DOHH2 (cell line): ENCODE results near the gene METRN.
A peak's percentile ranks its signal among the peaks of the same experiment; 100 is the strongest.

Experiments
- H3F3A ChIP-seq: fragments of 200-600 bp; sonication (generic), shearing (Covaris generic); 2 replicates; pipeline ENCODE4 v1.6.0; 2016; ENCODE audit warnings: antibody characterized with exemption, mild to moderate bottlenecking; ENCODE audit not compliant: control insufficient read depth, insufficient read depth
- H3K27ac ChIP-seq: fragments of 200-600 bp; sonication (generic); 2 replicates; pipeline ENCODE4 v1.5.1; 2014; ENCODE audit warnings: low read depth, mild to moderate bottlenecking, low read length, moderate library complexity
- H3K27me3 ChIP-seq: fragments of 200-600 bp; sonication (generic); 2 replicates; pipeline ENCODE4 v1.6.1; 2014; ENCODE audit warnings: mild to moderate bottlenecking, low read length, mixed read lengths; ENCODE audit not compliant: control insufficient read depth
- H3K36me3 ChIP-seq: fragments of 200-600 bp; sonication (generic); 2 replicates; pipeline ENCODE4 v1.6.1; 2014; ENCODE audit warnings: mild to moderate bottlenecking, low read length, moderate library complexity, mixed read lengths; ENCODE audit not compliant: control insufficient read depth
- H3K4me1 ChIP-seq: fragments of 200-600 bp; sonication (generic); 2 replicates; pipeline ENCODE4 v1.6.1; 2014; ENCODE audit warnings: mild to moderate bottlenecking, low read length, mixed read lengths; ENCODE audit not compliant: control insufficient read depth
- H3K4me2 ChIP-seq: fragments of 200-600 bp; sonication (generic); 2 replicates; pipeline ENCODE4 v1.6.0; 2014; ENCODE audit warnings: mild to moderate bottlenecking, low read length, moderate library complexity
- H3K4me3 ChIP-seq: fragments of 200-600 bp; sonication (generic); 2 replicates; pipeline ENCODE4 v1.5.1; 2014; ENCODE audit warnings: mild to moderate bottlenecking, low read length, mixed read lengths
- H3K79me2 ChIP-seq: fragments of 200-600 bp; sonication (generic); 2 replicates; pipeline ENCODE4 v1.6.1; 2014; ENCODE audit warnings: mild to moderate bottlenecking, low read length, mixed read lengths; ENCODE audit not compliant: control insufficient read depth
- H3K9me2 ChIP-seq: fragments of 200-600 bp; sonication (generic); replicated peaks from 2 replicates; pipeline ENCODE4 v1.6.1; 2014; ENCODE audit warnings: mild to moderate bottlenecking, low read length, mixed read lengths; ENCODE audit not compliant: control insufficient read depth
- H3K9me3 ChIP-seq: fragments of 200-600 bp; sonication (generic); 2 replicates; pipeline ENCODE4 v1.6.1; 2014; ENCODE audit warnings: antibody characterized with exemption, low read length, mixed read lengths; ENCODE audit not compliant: control insufficient read depth, insufficient read depth
- H4K20me1 ChIP-seq: fragments of 200-600 bp; sonication (generic); 2 replicates; pipeline ENCODE4 v1.6.0; 2014; ENCODE audit warnings: low read depth, mild to moderate bottlenecking, antibody characterized with exemption, low read length, moderate library complexity; ENCODE audit not compliant: control insufficient read depth, insufficient read depth
- EZH2phosphoT487 ChIP-seq: fragments of 200-600 bp; sonication (generic); IDR thresholded peaks from 2 replicates; pipeline ENCODE4 v1.6.1; 2017; ENCODE audit warnings: borderline replicate concordance, mild to moderate bottlenecking, antibody characterized with exemption, low read length, moderate library complexity, mixed read lengths
- TF ChIP-seq, protein P1 (sequence below): fragments of 200-600 bp; sonication (generic); IDR thresholded peaks from one replicate; pipeline ENCODE4 v1.5.1; 2014; ENCODE audit warnings: antibody characterized with exemption, mild to moderate bottlenecking, low read depth, low read length; ENCODE audit not compliant: poor library complexity, severe bottlenecking

The METRN gene

DNA sequence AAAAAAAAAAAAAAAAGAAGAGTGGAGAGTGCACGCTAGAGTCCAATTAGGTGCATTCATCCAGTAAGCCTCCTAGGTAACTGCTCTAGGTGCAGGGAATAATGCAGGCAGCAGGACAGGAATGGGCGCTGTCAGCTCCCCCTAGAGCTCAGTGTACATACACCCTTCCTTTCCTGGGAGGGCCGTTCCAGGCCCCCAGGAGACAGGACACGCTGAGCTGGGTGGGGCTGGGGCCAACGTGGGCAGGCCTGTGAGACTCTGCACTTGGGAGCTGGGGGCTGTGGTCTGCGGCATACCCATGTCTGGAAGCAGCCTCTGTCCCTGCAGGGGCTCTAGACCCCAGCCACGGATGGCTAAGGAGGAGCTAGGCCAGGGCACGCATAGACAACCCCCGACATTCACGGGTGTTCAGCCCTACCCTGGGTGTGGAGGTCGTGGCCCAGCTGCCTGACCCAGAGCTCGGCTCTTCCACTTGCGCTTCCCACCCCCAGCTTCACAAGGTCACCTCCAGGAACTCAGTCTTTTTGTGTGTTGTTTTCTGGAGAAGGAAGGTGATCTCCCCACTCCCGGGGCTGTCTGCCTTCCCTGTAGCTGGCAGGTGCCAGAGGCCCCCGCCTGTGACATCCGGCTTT, 5.0 kb downstream of the METRN start:
- H3K4me1 ChIP-seq: peaks cover 62% of the 10 kb centered on the region
- peaks cover 8% of the 10 kb centered on the region; the same call in 1 of the 2 replicates for H4K20me1 ChIP-seq

DNA sequence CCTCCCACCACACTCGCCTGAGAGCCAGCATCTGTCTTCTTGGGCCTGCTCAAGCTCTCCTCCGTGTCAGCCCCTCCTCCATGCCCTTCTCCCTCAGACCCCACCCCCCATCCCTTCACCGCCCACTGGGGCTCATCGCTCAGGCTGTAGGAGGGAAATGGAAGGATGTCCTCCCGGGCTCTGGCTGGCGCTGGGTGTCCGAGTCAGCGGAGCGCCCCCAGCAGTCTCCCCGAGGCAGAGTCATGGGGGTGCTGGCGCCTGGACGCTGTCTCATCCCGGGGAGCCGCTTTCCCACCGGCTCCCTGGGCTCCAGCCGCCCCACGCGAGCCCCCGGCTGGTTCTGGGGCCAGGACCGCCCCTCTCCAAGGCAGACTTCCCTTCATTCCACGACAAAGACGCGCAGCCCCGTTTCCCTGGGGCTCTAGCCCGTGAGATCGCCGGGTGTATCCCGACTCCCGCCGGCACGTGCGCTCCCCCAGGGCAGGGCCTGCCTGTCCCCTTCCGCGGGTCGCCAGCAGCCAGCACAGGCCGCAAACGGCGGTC, 5.6 kb downstream of the METRN start:
- Histone ChIP-seq H3K4me3 (peak overlapping the region; percentile 99), H4K20me1 (peaks cover 8% of the 10 kb centered on the region; the same call in 1 of the 2 replicates), H3K27ac (peak overlapping the region; percentile 93), H3K4me1 (peaks cover 59% of the 10 kb centered on the region), H3K36me3 (peaks cover 26% of the 10 kb centered on the region), H3K27me3 (peaks cover 9% of the 10 kb centered on the region), H3K4me2 (peak overlapping the region; percentile 96), H3F3A (peaks cover 7% of the 10 kb centered on the region; the same call in 1 of the 2 replicates), H3K9me3 (no peaks in the 10 kb centered on the region), H3K9me2 (no peaks in the 10 kb centered on the region), H3K79me2 (peaks cover 11% of the 10 kb centered on the region)
- no peak for TF ChIP-seq EZH2phosphoT487
- TF ChIP-seq, protein P1, sequence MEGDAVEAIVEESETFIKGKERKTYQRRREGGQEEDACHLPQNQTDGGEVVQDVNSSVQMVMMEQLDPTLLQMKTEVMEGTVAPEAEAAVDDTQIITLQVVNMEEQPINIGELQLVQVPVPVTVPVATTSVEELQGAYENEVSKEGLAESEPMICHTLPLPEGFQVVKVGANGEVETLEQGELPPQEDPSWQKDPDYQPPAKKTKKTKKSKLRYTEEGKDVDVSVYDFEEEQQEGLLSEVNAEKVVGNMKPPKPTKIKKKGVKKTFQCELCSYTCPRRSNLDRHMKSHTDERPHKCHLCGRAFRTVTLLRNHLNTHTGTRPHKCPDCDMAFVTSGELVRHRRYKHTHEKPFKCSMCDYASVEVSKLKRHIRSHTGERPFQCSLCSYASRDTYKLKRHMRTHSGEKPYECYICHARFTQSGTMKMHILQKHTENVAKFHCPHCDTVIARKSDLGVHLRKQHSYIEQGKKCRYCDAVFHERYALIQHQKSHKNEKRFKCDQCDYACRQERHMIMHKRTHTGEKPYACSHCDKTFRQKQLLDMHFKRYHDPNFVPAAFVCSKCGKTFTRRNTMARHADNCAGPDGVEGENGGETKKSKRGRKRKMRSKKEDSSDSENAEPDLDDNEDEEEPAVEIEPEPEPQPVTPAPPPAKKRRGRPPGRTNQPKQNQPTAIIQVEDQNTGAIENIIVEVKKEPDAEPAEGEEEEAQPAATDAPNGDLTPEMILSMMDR: peak; percentile 56

More for the DNA sequence above, 5.0 kb downstream of the METRN start:
- no peak for TF ChIP-seq EZH2phosphoT487
- TF ChIP-seq, protein P1: peak; percentile 34
- Histone ChIP-seq H3K4me3 (peak overlapping the region; percentile 99), H3K4me2 (peak overlapping the region; percentile 96), H3K27me3 (peaks cover 12% of the 10 kb centered on the region), H3F3A (peaks cover 7% of the 10 kb centered on the region; the same call in 1 of the 2 replicates), H3K27ac (peak overlapping the region; percentile 93), H3K79me2 (peaks cover 11% of the 10 kb centered on the region), H3K9me3 (no peaks in the 10 kb centered on the region), H3K36me3 (peaks cover 26% of the 10 kb centered on the region), H3K9me2 (no peaks in the 10 kb centered on the region)

DNA sequence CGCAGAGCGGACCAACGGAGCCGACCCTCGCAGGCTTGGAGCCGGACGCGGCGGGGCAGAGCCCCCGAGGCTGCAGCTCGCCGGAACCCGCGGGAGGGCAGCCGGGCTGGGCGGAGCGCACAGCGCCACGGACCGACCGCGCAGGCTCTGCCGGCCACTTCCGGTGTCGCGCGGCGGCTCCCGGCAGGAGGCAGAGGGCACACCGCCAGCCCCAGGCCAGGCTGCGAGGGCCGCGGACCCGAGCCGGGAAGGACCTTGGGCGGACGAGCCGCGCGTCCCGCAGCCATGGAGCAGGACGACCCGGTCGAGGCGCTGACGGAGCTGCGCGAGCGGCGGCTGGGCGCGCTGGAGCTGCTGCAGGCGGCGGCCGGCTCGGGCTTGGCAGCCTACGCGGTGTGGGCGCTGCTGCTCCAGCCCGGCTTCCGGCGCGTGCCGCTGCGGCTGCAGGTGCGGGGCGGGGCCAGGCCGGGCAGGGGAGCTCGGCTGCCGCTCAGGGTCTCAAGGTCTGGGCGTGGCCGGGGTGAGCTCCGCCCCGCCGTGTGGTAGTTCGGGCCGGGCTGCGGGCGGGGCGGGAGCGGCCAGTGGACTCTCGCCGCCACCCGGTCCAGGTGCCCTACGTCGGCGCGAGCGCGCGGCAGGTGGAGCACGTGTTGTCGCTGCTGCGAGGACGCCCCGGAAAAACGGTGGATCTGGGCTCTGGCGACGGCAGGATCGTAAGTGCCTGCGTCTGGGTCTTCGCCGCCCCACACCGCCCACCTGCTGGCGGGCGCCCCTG, 6.3 kb downstream of the METRN start, which contains the start of gene ANTKMT:
TSS of gene ANTKMT (plus strand) at position 157 of the 775 bp plus-strand sequence. CDS start at position 286, 129 bp downstream.
- Histone ChIP-seq H3K79me2 (peaks cover 9% of the 10 kb centered on the region), H3F3A (peaks cover 11% of the 10 kb centered on the region; the same call in 1 of the 2 replicates), H3K27ac (peak within 1 kb of the TSS; percentile 93), H3K27me3 (peaks cover 3% of the 10 kb centered on the region), H3K4me2 (peak within 1 kb of the TSS; percentile 96), H4K20me1 (0 out of 2 replicates have a peak, but pooled peaks cover 4% of the 10 kb centered on the region), H3K4me3 (peak within 1 kb of the TSS; percentile 99), H3K9me2 (no peaks in the 10 kb centered on the region), H3K9me3 (no peaks in the 10 kb centered on the region), H3K4me1 (peaks cover 59% of the 10 kb centered on the region), H3K36me3 (peaks cover 26% of the 10 kb centered on the region)
- TF ChIP-seq EZH2phosphoT487: no peak
- TF ChIP-seq, protein P1: no peak
